ENCODE measurements around the gene THBS3. TPM values are rescaled to one million over a fixed set of nuclear protein-coding genes. Genes with fewer than 3 reads are reported as not detected.

THBS3 gene
- total RNA-seq, 1 donor from 2014 or later, result 55.4 TPM

DNA sequence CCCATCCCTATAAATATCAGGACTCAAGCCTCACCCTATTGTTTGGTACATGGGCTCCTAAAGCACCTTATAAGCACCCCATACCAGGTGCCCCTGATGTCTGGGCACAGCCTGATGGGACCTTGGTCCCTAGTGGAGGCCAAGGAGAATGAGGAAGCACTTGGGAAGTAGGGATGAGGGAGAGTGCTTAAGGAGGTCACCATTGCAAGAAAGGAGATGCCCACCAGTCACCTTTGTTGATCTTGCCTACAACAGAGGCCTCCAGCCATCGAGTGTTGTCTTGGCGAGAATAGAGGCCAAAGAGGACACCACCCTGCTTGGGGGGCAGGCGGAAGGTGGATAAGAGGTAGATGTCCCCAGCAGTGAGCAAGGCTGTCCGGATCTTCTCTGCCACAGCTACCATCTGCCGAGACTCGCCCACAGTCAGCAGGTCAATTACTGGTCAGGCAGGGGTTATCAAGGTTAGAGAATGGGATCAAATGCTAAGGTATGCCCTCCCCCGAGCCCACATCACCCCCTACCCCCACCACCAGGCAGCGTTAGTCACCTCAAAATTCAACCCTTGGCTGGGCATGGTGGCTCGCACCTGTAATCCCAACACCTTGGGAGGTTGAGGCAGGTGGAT is 1.6 kb downstream of the THBS3 start:
- Mint-ChIP-seq H3K27ac (ENCODE audit: unreplicated experiment) (no peak overlapping the region), H3K27me3 (ENCODE audit: unreplicated experiment) (no peaks in the 10 kb centered on the region), H3K9me3 (ENCODE audit: unreplicated experiment) (no peaks in the 10 kb centered on the region), H3K36me3 (ENCODE audit: unreplicated experiment) (peaks cover 2% of the 10 kb centered on the region), H3K4me1 (ENCODE audit: unreplicated experiment) (peaks cover 28% of the 10 kb centered on the region), H3K4me3 (ENCODE audit: unreplicated experiment) (no peak overlapping the region)
- no peak for DNase-seq (ENCODE audit: extremely low spot score, unreplicated experiment)
- TF ChIP-seq, protein P1, sequence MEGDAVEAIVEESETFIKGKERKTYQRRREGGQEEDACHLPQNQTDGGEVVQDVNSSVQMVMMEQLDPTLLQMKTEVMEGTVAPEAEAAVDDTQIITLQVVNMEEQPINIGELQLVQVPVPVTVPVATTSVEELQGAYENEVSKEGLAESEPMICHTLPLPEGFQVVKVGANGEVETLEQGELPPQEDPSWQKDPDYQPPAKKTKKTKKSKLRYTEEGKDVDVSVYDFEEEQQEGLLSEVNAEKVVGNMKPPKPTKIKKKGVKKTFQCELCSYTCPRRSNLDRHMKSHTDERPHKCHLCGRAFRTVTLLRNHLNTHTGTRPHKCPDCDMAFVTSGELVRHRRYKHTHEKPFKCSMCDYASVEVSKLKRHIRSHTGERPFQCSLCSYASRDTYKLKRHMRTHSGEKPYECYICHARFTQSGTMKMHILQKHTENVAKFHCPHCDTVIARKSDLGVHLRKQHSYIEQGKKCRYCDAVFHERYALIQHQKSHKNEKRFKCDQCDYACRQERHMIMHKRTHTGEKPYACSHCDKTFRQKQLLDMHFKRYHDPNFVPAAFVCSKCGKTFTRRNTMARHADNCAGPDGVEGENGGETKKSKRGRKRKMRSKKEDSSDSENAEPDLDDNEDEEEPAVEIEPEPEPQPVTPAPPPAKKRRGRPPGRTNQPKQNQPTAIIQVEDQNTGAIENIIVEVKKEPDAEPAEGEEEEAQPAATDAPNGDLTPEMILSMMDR (IDR thresholded peaks at IDR 0.05), result no peak

DNA sequence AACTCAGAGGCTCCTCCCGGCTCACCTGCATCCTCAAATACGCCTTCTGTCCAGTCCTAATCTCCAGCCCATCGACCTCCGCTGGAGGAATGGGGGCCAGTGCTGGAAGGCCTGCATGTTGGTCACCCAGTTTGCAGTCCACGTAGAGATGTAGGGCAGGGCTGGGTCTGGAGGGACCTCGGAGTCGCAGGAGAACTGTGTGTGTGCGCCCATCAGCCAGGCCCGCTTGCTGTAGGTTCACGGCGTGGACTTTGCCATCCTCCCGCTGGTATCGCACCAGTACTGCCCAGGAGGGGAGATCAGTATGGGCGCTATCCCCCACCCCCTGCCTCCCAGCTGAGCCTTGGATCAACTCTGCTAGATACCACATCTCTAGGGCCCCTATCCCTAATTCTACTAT is 2.7 kb downstream of the THBS3 start:
- Mint-ChIP-seq H3K36me3 (ENCODE audit: unreplicated experiment) (peaks cover 2% of the 10 kb centered on the region), H3K27ac (ENCODE audit: unreplicated experiment) (no peak overlapping the region), H3K9me3 (ENCODE audit: unreplicated experiment) (no peaks in the 10 kb centered on the region), H3K27me3 (ENCODE audit: unreplicated experiment) (no peaks in the 10 kb centered on the region), H3K4me1 (ENCODE audit: unreplicated experiment) (peaks cover 27% of the 10 kb centered on the region), H3K4me3 (ENCODE audit: unreplicated experiment) (no peak overlapping the region)
- DNase-seq (ENCODE audit: extremely low spot score, unreplicated experiment), result no peak
- TF ChIP-seq, protein P1 (IDR thresholded peaks at IDR 0.05), result no peak

DNA sequence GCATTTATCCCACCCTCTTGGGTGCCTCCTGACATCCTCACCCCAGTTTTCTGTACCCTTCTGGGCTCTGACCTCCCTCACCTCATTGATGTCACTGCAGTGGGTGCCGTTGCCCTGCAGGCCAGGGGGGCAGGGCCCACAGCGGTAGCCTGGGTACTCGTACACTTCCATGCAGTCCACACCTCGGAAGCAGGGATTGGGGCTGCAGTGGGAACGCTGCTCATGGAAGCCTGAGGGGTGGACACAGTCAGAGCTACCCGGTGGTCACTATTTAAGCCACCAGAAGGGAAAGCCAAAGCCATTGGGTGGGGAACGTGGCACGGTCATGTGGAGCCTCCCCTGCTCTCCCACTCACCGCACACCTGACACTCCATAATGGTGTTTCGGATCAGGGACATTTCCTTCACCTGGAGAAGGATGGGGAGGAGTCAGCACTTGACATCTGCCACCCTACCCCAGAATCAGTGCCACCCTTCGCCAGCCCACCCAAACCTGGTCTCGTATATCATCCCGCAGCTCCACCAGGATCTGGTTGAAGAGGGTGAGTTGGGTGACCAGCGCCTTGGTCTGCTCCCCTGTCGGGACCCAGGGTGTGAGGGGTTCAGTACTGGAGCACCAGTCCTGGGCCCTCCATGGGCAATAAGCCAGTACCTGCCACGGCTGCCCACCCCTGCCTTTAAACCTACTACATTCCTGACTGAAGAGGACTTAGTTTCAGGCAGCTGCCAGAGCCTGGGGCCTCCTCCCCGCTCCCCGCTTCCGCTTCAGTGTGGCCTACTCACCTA is 4.8 kb downstream of the THBS3 start:
- no peak overlapping the region for H3K4me3 Mint-ChIP-seq (ENCODE audit: unreplicated experiment)
- TF ChIP-seq, protein P1 (IDR thresholded peaks at IDR 0.05), result no peak
- H3K4me1 Mint-ChIP-seq (ENCODE audit: unreplicated experiment), result peaks cover 14% of the 10 kb centered on the region
- no peaks in the 10 kb centered on the region for H3K27me3 Mint-ChIP-seq (ENCODE audit: unreplicated experiment)
- no peaks in the 10 kb centered on the region for H3K9me3 Mint-ChIP-seq (ENCODE audit: unreplicated experiment)
- H3K36me3 Mint-ChIP-seq (ENCODE audit: unreplicated experiment), result peaks cover 5% of the 10 kb centered on the region
- no peak for DNase-seq (ENCODE audit: extremely low spot score, unreplicated experiment)
- H3K27ac Mint-ChIP-seq (ENCODE audit: unreplicated experiment), result no peak overlapping the region

- Mint-ChIP-seq H3K4me1 (ENCODE audit: unreplicated experiment) (peaks cover 7% of the 10 kb centered on the region), H3K27ac (ENCODE audit: unreplicated experiment) (no peak overlapping the region), H3K36me3 (ENCODE audit: unreplicated experiment) (peaks cover 5% of the 10 kb centered on the region), H3K27me3 (ENCODE audit: unreplicated experiment) (no peaks in the 10 kb centered on the region), H3K4me3 (ENCODE audit: unreplicated experiment) (no peak overlapping the region), H3K9me3 (ENCODE audit: unreplicated experiment) (no peaks in the 10 kb centered on the region)
- TF ChIP-seq, protein P1 (IDR thresholded peaks at IDR 0.05), result no peak
- no peak for DNase-seq (ENCODE audit: extremely low spot score, unreplicated experiment)
Observed at GRCh38 chr1:155202198-155202597, 5.5 kb downstream of the THBS3 start.

- Mint-ChIP-seq H3K36me3 (ENCODE audit: unreplicated experiment) (peaks cover 5% of the 10 kb centered on the region), H3K9me3 (ENCODE audit: unreplicated experiment) (no peaks in the 10 kb centered on the region), H3K4me3 (ENCODE audit: unreplicated experiment) (no peak overlapping the region), H3K27ac (ENCODE audit: unreplicated experiment) (no peak overlapping the region), H3K27me3 (ENCODE audit: unreplicated experiment) (no peaks in the 10 kb centered on the region), H3K4me1 (ENCODE audit: unreplicated experiment) (peaks cover 3% of the 10 kb centered on the region)
- TF ChIP-seq, protein P1 (IDR thresholded peaks at IDR 0.05), result no peak
- no peak for DNase-seq (ENCODE audit: extremely low spot score, unreplicated experiment)
Observed at GRCh38 chr1:155200920-155201319, 6.8 kb downstream of the THBS3 start.

All from osteocyte (in vitro differentiated cells).